NCI-H460 (cell line): Measurements from ENCODE around the gene VEPH1. TPM values are rescaled to one million over a fixed set of nuclear protein-coding genes. Genes with fewer than 3 reads are reported as not detected.

Experiments used
- DNase-seq: peaks from one replicate; pipeline ENCODE4 v3.0.0-alpha.2; 2016; ENCODE audit warnings: low read depth; ENCODE audit errors: extremely low read depth
- total RNA-seq: library from RNA; depleted of rRNA; stranded (reverse); fragments of >200 nt; shearing (Covaris generic); gene quantifications from 2 replicates; pipeline ENCODE4 v1.2.3, GENCODE V29; 2014

The VEPH1 gene
- total RNA-seq, 1 experiment from 2014 or later = 0.50 TPM

DNA sequence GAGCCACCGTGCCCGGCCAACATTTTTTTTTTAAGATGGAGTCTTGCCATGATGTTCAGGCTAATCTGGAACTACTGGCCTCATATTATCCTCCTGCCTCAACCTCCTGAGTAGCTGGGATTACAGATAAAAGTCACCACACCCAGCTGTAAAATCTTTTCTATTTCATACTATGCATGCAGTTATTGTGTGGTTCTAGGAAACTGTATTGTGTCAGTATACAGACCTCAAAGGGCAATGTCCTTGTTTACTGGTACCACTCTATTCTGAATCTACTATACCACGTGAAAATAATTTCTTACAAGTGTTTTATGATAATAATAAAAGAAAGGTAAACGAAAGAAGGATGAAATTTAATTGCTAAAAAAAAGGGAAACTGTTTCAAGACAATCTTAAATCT, 190.0 kb downstream of the VEPH1 start:
- no peak for DNase-seq

- no peak for DNase-seq
Observed at GRCh38 chr3:157312376-157312745, 190.9 kb downstream of the VEPH1 start.

GRCh38 chr3:157311633-157312375, 191.4 kb downstream of the VEPH1 start:
- DNase-seq = no peak

- DNase-seq = no peak
Observed at GRCh38 chr3:157310329-157311052, 192.7 kb downstream of the VEPH1 start.

DNA sequence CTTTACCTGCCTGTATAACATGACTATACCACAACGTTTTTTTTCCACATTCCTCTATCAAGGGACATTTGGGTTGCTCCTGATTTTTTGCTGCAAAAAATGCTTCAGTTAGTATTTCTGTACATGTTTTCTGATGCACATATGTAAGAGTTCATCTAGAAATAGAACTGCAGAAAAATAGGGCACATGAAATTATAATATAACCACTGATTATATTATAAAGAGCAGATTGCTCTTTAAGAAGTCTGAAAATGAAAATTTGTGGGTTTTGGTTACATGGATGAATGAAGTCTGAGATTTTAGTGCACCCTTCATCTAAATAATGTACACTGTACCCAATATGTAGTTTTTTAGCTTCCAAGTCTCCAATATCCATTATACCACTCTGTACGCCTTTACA, 196.7 kb downstream of the VEPH1 start:
- DNase-seq = no peak

- DNase-seq = no peak
Observed at GRCh38 chr3:157305392-157305791, 197.8 kb downstream of the VEPH1 start.

DNA sequence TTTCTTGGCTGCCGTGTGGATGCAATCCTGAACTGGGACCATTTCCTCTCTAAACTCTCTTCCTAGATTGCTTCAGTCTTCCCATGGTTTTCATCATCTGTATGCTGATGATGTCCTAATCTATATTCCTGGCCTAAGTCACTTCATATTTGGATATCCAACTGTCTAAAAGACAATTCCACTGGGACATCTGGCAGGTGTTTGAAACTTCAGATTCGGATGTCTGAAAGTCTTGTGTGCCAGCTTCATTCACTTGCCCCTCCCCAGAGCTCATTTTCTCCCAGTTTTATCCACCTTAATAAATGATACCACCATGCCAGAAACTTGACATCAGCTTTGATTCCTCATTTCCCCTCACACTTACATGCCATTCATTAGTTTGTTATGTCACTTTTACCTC, 201.5 kb downstream of the VEPH1 start:
- no peak for DNase-seq

GRCh38 chr3:157300981-157301663, 202.1 kb downstream of the VEPH1 start:
- no peak for DNase-seq

DNA sequence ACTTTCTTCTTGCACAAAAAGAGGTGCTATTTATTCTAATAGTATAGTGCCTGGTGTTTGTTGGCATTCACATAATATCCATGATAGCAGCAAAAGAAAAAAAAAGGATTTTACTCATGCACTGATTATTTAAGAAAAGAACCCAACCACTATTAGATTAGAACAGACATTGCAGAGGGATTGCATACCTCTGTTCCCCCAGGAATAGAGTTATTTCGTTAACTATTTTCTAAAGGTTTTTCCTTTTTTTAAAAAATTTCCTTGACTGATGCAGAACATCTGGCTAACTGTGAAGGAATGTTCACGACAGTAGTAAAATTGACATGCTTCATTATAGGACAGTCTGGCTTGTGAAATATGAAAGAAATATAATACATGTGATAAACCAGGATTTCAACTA, 203.1 kb downstream of the VEPH1 start:
- no peak for DNase-seq

GRCh38 chr3:157297328-157297915, 205.8 kb downstream of the VEPH1 start:
- DNase-seq = no peak

GRCh38 chr3:157294953-157295352, 208.3 kb downstream of the VEPH1 start:
- DNase-seq = no peak

- no peak for DNase-seq
Observed at GRCh38 chr3:157294491-157294890, 208.7 kb downstream of the VEPH1 start.

GRCh38 chr3:157290766-157291165, 212.4 kb downstream of the VEPH1 start:
- no peak for DNase-seq

- no peak for DNase-seq
Observed at GRCh38 chr3:157285966-157286365, 217.2 kb downstream of the VEPH1 start.

GRCh38 chr3:157285141-157285540, 218.1 kb downstream of the VEPH1 start:
- no peak for DNase-seq

DNA sequence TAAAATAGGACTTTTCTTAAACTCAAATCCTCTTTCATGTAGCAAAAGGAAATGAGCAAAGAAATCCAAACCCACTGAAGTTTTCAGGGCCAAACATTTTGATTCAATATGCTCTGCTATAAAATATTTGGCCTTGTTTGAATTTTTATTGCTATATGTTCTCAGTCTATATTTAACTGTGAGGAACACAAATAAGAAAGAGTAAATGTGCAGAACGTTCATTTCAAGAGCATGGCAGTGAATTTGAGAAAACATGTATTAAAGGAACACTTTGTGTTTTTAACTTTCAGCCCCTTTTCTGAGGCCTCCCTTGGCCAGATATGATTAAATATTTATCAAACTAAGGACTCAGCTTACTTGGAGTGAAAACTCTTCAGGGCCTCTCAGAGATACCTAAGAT, 218.5 kb downstream of the VEPH1 start:
- DNase-seq = no peak

DNA sequence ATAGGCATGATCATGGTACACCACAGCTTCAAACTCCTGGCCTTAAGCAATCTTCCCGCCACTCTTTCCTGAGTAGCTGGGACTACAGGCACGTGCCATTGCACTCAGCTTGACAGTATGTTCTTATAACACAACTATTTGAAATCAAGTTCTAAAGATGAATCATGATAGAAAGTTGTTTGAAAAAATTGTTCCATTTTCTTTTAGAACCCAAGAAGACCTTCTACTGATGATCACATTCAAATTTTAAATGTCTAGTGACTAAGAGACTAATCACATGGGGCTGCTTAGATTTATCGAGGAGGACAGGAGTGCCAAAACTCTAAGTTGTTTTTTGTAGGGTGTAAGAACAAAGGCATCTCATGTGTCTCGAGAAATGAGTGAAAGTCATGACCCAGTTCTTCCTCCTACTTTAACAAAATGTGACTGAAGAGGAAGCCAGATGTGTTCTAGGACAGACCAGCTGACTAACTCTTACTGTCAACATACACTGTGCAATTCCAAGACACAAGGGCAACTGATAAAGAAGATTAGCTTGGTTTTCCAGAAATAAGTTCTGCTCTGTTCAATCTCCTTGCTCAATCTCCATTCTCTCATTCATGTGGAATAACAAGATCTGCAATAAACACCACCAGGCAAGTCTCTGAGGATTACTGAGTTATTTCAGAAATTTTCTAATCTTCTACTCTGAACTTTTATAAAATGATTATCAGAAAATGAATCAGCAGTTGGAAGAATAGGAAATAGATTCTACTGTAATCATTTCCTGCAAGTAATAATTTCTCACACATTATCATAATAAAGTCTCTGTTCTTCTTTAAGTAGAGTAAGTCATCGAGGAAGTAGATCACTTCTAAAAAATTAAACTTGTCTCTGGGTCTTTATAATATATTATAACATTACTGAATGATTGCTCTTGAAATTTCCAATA, 220.7 kb downstream of the VEPH1 start:
- DNase-seq = no peak

GRCh38 chr3:157280786-157281185, 222.4 kb downstream of the VEPH1 start:
- no peak for DNase-seq

DNA sequence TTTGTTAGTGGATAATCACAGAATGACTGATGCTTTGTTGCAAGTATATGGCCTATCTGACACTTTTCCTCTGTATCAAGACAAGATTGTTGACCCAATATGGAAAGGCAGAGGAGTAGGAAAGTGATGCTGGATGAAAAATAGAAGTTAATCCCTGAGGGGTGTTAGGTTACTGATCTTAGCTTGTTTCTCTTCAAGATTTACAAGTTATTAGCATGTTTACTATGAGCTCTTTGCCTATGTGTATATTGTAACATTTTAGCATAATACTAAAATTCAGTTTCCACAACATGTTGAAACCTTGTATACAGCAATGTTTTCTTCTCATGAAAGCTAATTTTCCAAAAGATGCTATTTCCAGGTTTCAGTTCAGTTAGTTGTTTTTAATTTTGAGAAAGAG, 222.9 kb downstream of the VEPH1 start:
- DNase-seq = no peak

- no peak for DNase-seq
Observed at GRCh38 chr3:157279237-157279636, 224.0 kb downstream of the VEPH1 start.
